TTC549 (cell line): ENCODE results near the gene TTC23L.
"Not testable (repeated sequence)": the region's sequence is repeated elsewhere in the genome, so short reads cannot be mapped to it uniquely, and the experiment has no call there.

ENCODE experiments used
- FAIRE-seq: peaks from 2 replicates; lab custom pipeline; 2012; peaks lifted over from hg19 to GRCh38; lab: Jason Lieb, UNC

TTC23L gene

GRCh38 chr5:34838785-34839714 is at the start of gene TTC23L:
TSS of gene TTC23L (plus strand) at chr5:34839164. CDS start at chr5:34840672, 1,508 bp downstream.
- FAIRE-seq, result no peak

GRCh38 chr5:34789639-34790038 is 49.3 kb upstream of the TTC23L start:
- FAIRE-seq, result no peak

GRCh38 chr5:34790069-34790468 is 48.9 kb upstream of the TTC23L start:
- FAIRE-seq, result no peak

GRCh38 chr5:34791761-34792244 is 47.2 kb upstream of the TTC23L start:
- no peak for FAIRE-seq

- no peak for FAIRE-seq
Observed at GRCh38 chr5:34802834-34803563, 36.0 kb upstream of the TTC23L start.

- FAIRE-seq, result no peak
Observed at GRCh38 chr5:34803974-34804732, 34.8 kb upstream of the TTC23L start.

- no peak for FAIRE-seq
Observed at GRCh38 chr5:34804913-34805312, 34.1 kb upstream of the TTC23L start.

- FAIRE-seq, result no peak
Observed at GRCh38 chr5:34806532-34806931, 32.4 kb upstream of the TTC23L start.

GRCh38 chr5:34811706-34812105 is 27.3 kb upstream of the TTC23L start:
- FAIRE-seq, result no peak

- FAIRE-seq, result no peak
Observed at GRCh38 chr5:34813509-34813908, 25.5 kb upstream of the TTC23L start.

GRCh38 chr5:34817558-34818351 is 21.2 kb upstream of the TTC23L start:
- no peak for FAIRE-seq

GRCh38 chr5:34818717-34819116 is 20.2 kb upstream of the TTC23L start:
- no peak for FAIRE-seq

- FAIRE-seq, result no peak
Observed at GRCh38 chr5:34820593-34820992, 18.4 kb upstream of the TTC23L start.

- no peak for FAIRE-seq
Observed at GRCh38 chr5:34822956-34823715, 15.8 kb upstream of the TTC23L start.

GRCh38 chr5:34826347-34826746 is 12.6 kb upstream of the TTC23L start:
- FAIRE-seq, result no peak

- no peak for FAIRE-seq
Observed at GRCh38 chr5:34827588-34828506, 11.1 kb upstream of the TTC23L start.

- FAIRE-seq, result not testable (repeated sequence)
Observed at GRCh38 chr5:34830827-34831226, 8.1 kb upstream of the TTC23L start.

GRCh38 chr5:34831303-34831702 is 7.7 kb upstream of the TTC23L start:
- FAIRE-seq, result no peak

GRCh38 chr5:34832568-34832967 is 6.4 kb upstream of the TTC23L start:
- no peak for FAIRE-seq

GRCh38 chr5:34833090-34833489 is 5.9 kb upstream of the TTC23L start:
- no peak for FAIRE-seq
